Stomach smooth muscle (tissue), 2 donors: ENCODE data around the gene TNF.
A peak's percentile ranks its signal among the peaks of the same experiment; 100 is the strongest.

ENCODE experiments used
- H3K27ac ChIP-seq: one replicate; pipeline ENCODE4 v1.7.0; 2013; ENCODE audit warnings: mild to moderate bottlenecking, low read length, inconsistent platforms
- H3K27me3 ChIP-seq, 2 donors: one replicate each; pipeline ENCODE4 v1.7.0; 2013; ENCODE audit warnings: low read length in 2 of 2; ENCODE audit not compliant: insufficient read depth in 2 of 2, control insufficient read depth in 1 of 2
- H3K36me3 ChIP-seq, 2 donors: one replicate each; pipeline ENCODE4 v1.7.0; 2013; ENCODE audit warnings: low read length in 2 of 2; ENCODE audit not compliant: control insufficient read depth in 2 of 2, insufficient read depth in 2 of 2
- H3K4me1 ChIP-seq: one replicate; pipeline ENCODE4 v1.7.0; 2013; ENCODE audit warnings: low read length; ENCODE audit not compliant: control insufficient read depth, insufficient read depth
- H3K4me3 ChIP-seq, 2 donors: one replicate each; pipeline ENCODE4 v1.7.0; 2013; ENCODE audit warnings: low read length in 2 of 2
- H3K9ac ChIP-seq, 2 donors: one replicate each; pipeline ENCODE4 v1.7.0; 2013; ENCODE audit warnings: low read length in 2 of 2, mild to moderate bottlenecking in 1 of 2
- H3K9me3 ChIP-seq, 2 donors: one replicate each; pipeline ENCODE4 v1.7.0; 2013; ENCODE audit warnings: low read length in 2 of 2; ENCODE audit not compliant: control insufficient read depth in 2 of 2
- donor health status: healthy.
- donor health status: Pancreatic carcinoma.

Gene TNF

DNA sequence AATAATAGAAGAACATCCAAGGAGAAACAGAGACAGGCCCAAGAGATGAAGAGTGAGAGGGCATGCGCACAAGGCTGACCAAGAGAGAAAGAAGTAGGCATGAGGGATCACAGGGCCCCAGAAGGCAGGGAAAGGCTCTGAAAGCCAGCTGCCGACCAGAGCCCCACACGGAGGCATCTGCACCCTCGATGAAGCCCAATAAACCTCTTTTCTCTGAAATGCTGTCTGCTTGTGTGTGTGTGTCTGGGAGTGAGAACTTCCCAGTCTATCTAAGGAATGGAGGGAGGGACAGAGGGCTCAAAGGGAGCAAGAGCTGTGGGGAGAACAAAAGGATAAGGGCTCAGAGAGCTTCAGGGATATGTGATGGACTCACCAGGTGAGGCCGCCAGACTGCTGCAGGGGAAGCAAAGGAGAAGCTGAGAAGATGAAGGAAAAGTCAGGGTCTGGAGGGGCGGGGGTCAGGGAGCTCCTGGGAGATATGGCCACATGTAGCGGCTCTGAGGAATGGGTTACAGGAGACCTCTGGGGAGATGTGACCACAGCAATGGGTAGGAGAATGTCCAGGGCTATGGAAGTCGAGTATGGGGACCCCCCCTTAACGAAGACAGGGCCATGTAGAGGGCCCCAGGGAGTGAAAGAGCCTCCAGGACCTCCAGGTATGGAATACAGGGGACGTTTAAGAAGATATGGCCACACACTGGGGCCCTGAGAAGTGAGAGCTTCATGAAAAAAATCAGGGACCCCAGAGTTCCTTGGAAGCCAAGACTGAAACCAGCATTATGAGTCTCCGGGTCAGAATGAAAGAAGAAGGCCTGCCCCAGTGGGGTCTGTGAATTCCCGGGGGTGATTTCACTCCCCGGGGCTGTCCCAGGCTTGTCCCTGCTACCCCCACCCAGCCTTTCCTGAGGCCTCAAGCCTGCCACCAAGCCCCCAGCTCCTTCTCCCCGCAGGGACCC lies 981 bp upstream of the TNF start:
- no peak overlapping the region for H3K4me3 ChIP-seq
- H3K27ac ChIP-seq, result peak overlapping the region; percentile 49
- H3K9me3 ChIP-seq, result no peaks in the 10 kb centered on the region
- H3K9ac ChIP-seq, result no peak overlapping the region
- H3K4me1 ChIP-seq, result no peaks in the 10 kb centered on the region
- peaks cover 0 to 2% of the 10 kb centered on the region in 2 donors for H3K27me3 ChIP-seq
- H3K36me3 ChIP-seq, result no peaks in the 10 kb centered on the region

DNA sequence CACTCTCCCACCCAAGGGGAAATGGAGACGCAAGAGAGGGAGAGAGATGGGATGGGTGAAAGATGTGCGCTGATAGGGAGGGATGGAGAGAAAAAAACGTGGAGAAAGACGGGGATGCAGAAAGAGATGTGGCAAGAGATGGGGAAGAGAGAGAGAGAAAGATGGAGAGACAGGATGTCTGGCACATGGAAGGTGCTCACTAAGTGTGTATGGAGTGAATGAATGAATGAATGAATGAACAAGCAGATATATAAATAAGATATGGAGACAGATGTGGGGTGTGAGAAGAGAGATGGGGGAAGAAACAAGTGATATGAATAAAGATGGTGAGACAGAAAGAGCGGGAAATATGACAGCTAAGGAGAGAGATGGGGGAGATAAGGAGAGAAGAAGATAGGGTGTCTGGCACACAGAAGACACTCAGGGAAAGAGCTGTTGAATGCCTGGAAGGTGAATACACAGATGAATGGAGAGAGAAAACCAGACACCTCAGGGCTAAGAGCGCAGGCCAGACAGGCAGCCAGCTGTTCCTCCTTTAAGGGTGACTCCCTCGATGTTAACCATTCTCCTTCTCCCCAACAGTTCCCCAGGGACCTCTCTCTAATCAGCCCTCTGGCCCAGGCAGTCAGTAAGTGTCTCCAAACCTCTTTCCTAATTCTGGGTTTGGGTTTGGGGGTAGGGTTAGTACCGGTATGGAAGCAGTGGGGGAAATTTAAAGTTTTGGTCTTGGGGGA lies 754 bp downstream of the TNF start:
- Histone ChIP-seq H3K27ac (peak overlapping the region; percentile 49), H3K4me1 (peaks cover 10% of the 10 kb centered on the region), H3K27me3 (no peaks in the 10 kb centered on the region), H3K9me3 (no peaks in the 10 kb centered on the region), H3K36me3 (no peaks in the 10 kb centered on the region), H3K9ac (peak overlapping the region; percentile 42 to 60), H3K4me3 (peak overlapping the region; percentile 56 to 64)

DNA sequence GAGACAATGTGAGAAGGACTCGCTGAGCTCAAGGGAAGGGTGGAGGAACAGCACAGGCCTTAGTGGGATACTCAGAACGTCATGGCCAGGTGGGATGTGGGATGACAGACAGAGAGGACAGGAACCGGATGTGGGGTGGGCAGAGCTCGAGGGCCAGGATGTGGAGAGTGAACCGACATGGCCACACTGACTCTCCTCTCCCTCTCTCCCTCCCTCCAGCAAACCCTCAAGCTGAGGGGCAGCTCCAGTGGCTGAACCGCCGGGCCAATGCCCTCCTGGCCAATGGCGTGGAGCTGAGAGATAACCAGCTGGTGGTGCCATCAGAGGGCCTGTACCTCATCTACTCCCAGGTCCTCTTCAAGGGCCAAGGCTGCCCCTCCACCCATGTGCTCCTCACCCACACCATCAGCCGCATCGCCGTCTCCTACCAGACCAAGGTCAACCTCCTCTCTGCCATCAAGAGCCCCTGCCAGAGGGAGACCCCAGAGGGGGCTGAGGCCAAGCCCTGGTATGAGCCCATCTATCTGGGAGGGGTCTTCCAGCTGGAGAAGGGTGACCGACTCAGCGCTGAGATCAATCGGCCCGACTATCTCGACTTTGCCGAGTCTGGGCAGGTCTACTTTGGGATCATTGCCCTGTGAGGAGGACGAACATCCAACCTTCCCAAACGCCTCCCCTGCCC lies 1.7 kb downstream of the TNF start:
- H3K4me3 ChIP-seq, result peak overlapping the region in 1 of 2 donors; percentile 15
- H3K9me3 ChIP-seq, result no peaks in the 10 kb centered on the region
- no peak overlapping the region for H3K27ac ChIP-seq
- peaks cover 17% of the 10 kb centered on the region for H3K4me1 ChIP-seq
- H3K36me3 ChIP-seq, result no peaks in the 10 kb centered on the region
- H3K9ac ChIP-seq, result no peak overlapping the region
- H3K27me3 ChIP-seq, result no peaks in the 10 kb centered on the region

DNA sequence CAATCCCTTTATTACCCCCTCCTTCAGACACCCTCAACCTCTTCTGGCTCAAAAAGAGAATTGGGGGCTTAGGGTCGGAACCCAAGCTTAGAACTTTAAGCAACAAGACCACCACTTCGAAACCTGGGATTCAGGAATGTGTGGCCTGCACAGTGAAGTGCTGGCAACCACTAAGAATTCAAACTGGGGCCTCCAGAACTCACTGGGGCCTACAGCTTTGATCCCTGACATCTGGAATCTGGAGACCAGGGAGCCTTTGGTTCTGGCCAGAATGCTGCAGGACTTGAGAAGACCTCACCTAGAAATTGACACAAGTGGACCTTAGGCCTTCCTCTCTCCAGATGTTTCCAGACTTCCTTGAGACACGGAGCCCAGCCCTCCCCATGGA lies 2.2 kb downstream of the TNF start:
- H3K9me3 ChIP-seq, result no peaks in the 10 kb centered on the region
- H3K27me3 ChIP-seq, result no peaks in the 10 kb centered on the region
- H3K36me3 ChIP-seq, result no peaks in the 10 kb centered on the region
- peaks cover 19% of the 10 kb centered on the region for H3K4me1 ChIP-seq
- no peak overlapping the region for H3K9ac ChIP-seq
- no peak overlapping the region for H3K4me3 ChIP-seq
- no peak overlapping the region for H3K27ac ChIP-seq

DNA sequence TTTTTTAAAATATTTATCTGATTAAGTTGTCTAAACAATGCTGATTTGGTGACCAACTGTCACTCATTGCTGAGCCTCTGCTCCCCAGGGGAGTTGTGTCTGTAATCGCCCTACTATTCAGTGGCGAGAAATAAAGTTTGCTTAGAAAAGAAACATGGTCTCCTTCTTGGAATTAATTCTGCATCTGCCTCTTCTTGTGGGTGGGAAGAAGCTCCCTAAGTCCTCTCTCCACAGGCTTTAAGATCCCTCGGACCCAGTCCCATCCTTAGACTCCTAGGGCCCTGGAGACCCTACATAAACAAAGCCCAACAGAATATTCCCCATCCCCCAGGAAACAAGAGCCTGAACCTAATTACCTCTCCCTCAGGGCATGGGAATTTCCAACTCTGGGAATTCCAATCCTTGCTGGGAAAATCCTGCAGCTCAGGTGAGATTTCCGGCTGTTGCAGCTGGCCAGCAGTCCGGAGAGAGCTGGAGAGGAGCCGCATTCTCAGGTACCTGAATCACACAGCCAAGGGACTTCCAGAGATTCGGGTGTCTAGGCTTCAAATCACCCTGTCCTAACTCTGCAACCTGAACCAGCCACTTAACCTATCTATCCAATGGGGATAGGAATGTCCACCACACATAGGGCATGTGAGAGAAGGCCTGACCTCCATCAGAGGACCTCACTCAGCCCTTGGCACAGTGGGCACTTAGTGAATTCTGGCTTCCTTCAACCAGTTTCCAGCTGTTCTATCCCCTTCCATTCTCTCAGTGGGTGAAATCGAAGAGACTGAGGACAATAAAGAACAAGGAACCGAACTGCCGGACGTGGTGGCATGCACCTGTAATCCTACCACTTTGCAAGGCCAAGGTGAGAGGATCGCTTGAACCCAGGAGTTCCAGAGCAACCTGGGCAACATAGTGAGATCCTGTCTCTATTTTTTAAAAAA lies 3.1 kb downstream of the TNF start:
- Histone ChIP-seq H3K36me3 (no peaks in the 10 kb centered on the region), H3K9me3 (no peaks in the 10 kb centered on the region), H3K4me1 (peaks cover 19% of the 10 kb centered on the region), H3K9ac (no peak overlapping the region), H3K4me3 (no peak overlapping the region), H3K27me3 (no peaks in the 10 kb centered on the region), H3K27ac (no peak overlapping the region)

DNA sequence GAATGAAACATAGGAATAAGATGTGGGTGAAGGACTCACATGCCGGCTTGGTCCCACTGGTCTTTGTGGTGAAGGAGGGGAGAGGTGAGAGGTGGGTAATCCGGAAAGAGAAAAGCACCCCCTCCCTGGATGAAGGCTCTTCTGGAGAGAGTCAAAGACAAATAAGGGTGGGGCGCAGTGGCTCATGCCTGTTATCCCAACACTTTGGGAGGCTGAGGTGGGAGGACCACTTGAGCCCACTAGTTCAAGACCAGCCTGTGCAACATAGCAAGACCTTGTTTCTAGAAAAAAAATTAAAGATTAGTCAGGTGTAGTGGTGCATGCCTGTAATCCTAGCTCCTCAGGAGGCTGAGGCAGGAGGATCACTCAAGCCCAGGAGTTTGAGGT lies 3.7 kb downstream of the TNF start:
- Histone ChIP-seq H3K27ac (no peak overlapping the region), H3K4me1 (peaks cover 19% of the 10 kb centered on the region), H3K9ac (no peak overlapping the region), H3K4me3 (no peak overlapping the region), H3K9me3 (no peaks in the 10 kb centered on the region), H3K36me3 (no peaks in the 10 kb centered on the region), H3K27me3 (no peaks in the 10 kb centered on the region)

DNA sequence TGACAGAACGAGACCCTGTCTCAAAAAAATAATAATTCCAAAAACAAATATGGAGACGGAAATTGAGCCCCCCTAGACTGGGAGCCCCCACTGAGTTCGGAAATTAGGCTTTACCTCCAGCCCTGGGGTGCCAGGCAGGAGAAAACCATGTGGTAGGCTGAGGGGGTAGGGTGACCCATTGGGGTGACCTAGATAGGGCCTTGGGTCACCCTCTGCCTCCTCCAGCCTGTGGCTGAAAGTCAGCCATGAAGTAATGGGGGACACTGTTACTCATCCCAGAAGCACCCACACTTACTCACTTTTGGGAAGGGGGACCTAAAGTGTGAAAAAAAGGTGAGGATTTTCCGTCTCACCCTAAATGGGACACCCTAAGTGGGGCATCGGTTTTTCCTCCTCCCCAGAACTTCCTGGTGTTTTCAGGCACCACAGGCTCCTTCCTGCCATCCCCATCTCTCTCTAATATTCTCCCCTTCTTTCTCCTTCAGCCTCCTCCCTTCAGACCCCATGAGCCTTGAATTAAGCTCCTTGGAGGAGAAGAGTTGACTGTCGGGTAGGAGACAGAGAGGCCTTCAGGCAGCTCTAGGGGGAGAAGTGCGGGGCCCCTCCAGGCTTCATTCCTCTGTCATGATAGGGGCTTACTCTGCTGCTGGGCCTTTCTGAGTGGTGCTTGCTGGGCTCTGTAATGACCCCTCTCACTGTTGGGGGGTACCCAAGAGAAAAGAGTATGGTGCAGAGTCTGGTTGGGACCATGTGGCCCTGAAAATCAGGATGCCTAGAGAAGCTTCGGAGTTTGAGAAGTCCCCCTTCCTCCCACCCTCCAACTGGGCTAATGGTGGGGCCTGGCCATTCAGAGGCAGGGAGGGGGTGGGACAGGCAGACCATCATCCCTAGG lies 4.4 kb downstream of the TNF start:
- peaks cover 19% of the 10 kb centered on the region for H3K4me1 ChIP-seq
- H3K27me3 ChIP-seq, result no peaks in the 10 kb centered on the region
- H3K4me3 ChIP-seq, result peak overlapping the region; percentile 92 to 94
- no peaks in the 10 kb centered on the region for H3K9me3 ChIP-seq
- H3K36me3 ChIP-seq, result no peaks in the 10 kb centered on the region
- peak overlapping the region in 1 of 2 donors; percentile 91 for H3K9ac ChIP-seq
- H3K27ac ChIP-seq, result peak overlapping the region; percentile 79

DNA sequence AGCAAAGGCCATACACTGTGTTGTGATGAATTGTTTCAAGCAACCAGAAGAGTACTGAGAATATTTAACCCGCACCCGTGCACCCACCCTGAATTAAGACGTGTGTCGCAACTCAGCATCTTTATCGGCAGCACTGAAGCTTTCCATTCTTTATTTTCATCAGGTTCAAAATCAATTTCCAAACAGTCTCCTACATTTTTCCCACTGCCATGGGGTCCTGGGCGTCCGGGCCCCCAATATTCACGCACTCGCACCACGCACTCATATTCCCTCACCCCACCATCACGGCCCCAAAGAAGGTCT lies 5.0 kb downstream of the TNF start:
- H3K9ac ChIP-seq, result peak overlapping the region; percentile 88 to 91
- peaks cover 19% of the 10 kb centered on the region for H3K4me1 ChIP-seq
- peak overlapping the region; percentile 92 to 94 for H3K4me3 ChIP-seq
- H3K36me3 ChIP-seq, result no peaks in the 10 kb centered on the region
- H3K27me3 ChIP-seq, result no peaks in the 10 kb centered on the region
- H3K9me3 ChIP-seq, result no peaks in the 10 kb centered on the region
- H3K27ac ChIP-seq, result peak overlapping the region; percentile 79

DNA sequence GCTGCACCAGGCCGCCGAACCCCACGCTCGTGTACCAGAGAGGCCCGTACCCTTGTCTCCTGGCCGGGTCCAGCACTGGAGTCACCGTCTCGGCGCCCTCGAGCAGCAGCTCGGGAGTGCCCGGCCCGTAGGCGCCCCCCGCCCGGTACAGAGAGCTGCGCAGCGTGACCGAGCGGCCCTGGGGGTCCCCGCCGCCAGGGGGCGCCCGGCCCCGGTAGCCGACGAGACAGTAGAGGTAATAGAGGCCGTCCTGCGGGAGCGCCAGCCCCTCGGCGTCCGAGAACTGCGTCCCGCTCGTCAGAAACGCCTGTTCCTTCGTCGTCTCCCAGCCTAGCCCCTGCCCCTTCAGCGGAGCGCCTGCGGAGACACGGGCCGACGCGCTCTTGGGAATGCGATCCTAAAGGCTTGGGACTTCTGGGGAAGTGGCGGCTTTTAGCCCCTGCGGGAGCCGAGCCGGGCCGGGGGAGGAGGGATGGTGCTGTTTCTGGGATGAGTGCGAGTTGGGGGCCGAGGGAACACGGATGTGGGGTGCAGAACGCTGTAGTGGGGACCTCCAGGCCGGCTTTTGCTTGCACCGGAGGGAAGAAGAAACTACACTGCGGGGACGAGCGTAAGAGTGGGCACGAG lies 5.6 kb downstream of the TNF start:
- H3K4me3 ChIP-seq, result peak overlapping the region; percentile 92 to 94
- peak overlapping the region; percentile 79 for H3K27ac ChIP-seq
- no peaks in the 10 kb centered on the region for H3K9me3 ChIP-seq
- peaks cover 19% of the 10 kb centered on the region for H3K4me1 ChIP-seq
- no peaks in the 10 kb centered on the region for H3K36me3 ChIP-seq
- H3K9ac ChIP-seq, result peak overlapping the region; percentile 88 to 91
- no peaks in the 10 kb centered on the region for H3K27me3 ChIP-seq
